GM18873 (cell line): ENCODE data around the gene ITGB4.
"Not testable (repeated sequence)": the region's sequence is repeated elsewhere in the genome, so short reads cannot be mapped to it uniquely, and the experiment has no call there.

Source experiments
- ATAC-seq: cut with Tn5 transposase; IDR thresholded peaks from one replicate; pipeline ENCODE4 v1.9.1; 2021; ENCODE audit warnings: mild to moderate bottlenecking, moderate library complexity, moderate number of reproducible peaks; ENCODE audit not compliant: unreplicated experiment, low FRiP score

ITGB4 gene

GRCh38 chr17:75751676-75752404, 30.6 kb downstream of the ITGB4 start:
- ATAC-seq: no peak

GRCh38 chr17:75752405-75752709, 31.1 kb downstream of the ITGB4 start:
- no peak for ATAC-seq

- ATAC-seq: no peak
Observed at GRCh38 chr17:75752802-75753513, 31.7 kb downstream of the ITGB4 start.

- ATAC-seq: no peak
Observed at GRCh38 chr17:75753514-75754377, 32.5 kb downstream of the ITGB4 start.

GRCh38 chr17:75754378-75755204, 33.3 kb downstream of the ITGB4 start:
- ATAC-seq: no peak

- no peak for ATAC-seq
Observed at GRCh38 chr17:75755205-75755901, 34.1 kb downstream of the ITGB4 start.

- no peak for ATAC-seq
Observed at GRCh38 chr17:75755990-75756389, 34.7 kb downstream of the ITGB4 start.

GRCh38 chr17:75756451-75757085, 35.3 kb downstream of the ITGB4 start:
- ATAC-seq: no peak

- ATAC-seq: no peak
Observed at GRCh38 chr17:75757086-75757681, 35.9 kb downstream of the ITGB4 start.

GRCh38 chr17:75758131-75758905, 37.1 kb downstream of the ITGB4 start:
- no peak for ATAC-seq

- no peak for ATAC-seq
Observed at GRCh38 chr17:75759457-75759856, 38.2 kb downstream of the ITGB4 start.

GRCh38 chr17:75759978-75760640, 38.9 kb downstream of the ITGB4 start:
- ATAC-seq: not testable (repeated sequence)

- ATAC-seq: no peak
Observed at GRCh38 chr17:75762513-75763268, 41.4 kb downstream of the ITGB4 start.

GRCh38 chr17:75763269-75763607, 42.0 kb downstream of the ITGB4 start:
- ATAC-seq: no peak

GRCh38 chr17:75763613-75764416, 42.6 kb downstream of the ITGB4 start:
- ATAC-seq: no peak

- ATAC-seq: no peak
Observed at GRCh38 chr17:75764417-75764710, 43.1 kb downstream of the ITGB4 start.
